MCF 10A (cell line): Measurements from ENCODE around the gene DTHD1. TPM values are rescaled to one million over a fixed set of nuclear protein-coding genes. Genes with fewer than 3 reads are reported as not detected.

ENCODE experiments used
- BruUV-seq: library from RNA; stranded (reverse); fragments of 400-500 nt; replicated peaks from 2 replicates; lab custom pipeline; 2021; lab: Mats Ljungman, UMichigan
- CTCF ChIA-PET: fragments of 300-600 bp; sonication (Branson Sonifier 250); formaldehyde crosslinking; extraction: SDS; loops from one replicate; lab custom pipeline; 2021; ENCODE audit warnings: antibody characterized with exemption, inconsistent platforms; lab: Yijun Ruan, JAX
- POLR2A ChIA-PET: fragments of 300-600, 350-650 bp; sonication (Branson Sonifier 250); formaldehyde crosslinking; extraction: SDS; loops from one replicate; lab custom pipeline; 2020; ENCODE audit warnings: antibody characterized with exemption, inconsistent platforms; lab: Yijun Ruan, JAX
- DNase-seq: peaks from one replicate; pipeline ENCODE4 v3.0.0-alpha.2; 2018; ENCODE audit not compliant: unreplicated experiment
- H3K27ac Mint-ChIP-seq: one replicate; pipeline ENCODE4 v1.8.0; 2022; ENCODE audit warnings: mild to moderate bottlenecking, low read depth, mixed read lengths; ENCODE audit not compliant: unreplicated experiment
- H3K27me3 Mint-ChIP-seq: one replicate; pipeline ENCODE4 v1.8.0; 2022; ENCODE audit warnings: mixed read lengths; ENCODE audit not compliant: insufficient read depth, unreplicated experiment
- H3K36me3 Mint-ChIP-seq: one replicate; pipeline ENCODE4 v1.8.0; 2022; ENCODE audit warnings: mild to moderate bottlenecking, moderate library complexity, mixed read lengths; ENCODE audit not compliant: insufficient read depth, unreplicated experiment
- H3K4me1 Mint-ChIP-seq: one replicate; pipeline ENCODE4 v1.8.0; 2022; ENCODE audit warnings: mixed read lengths; ENCODE audit not compliant: insufficient read depth, unreplicated experiment
- H3K4me3 Mint-ChIP-seq: one replicate; pipeline ENCODE4 v1.8.0; 2022; ENCODE audit warnings: mild to moderate bottlenecking, moderate library complexity, mixed read lengths; ENCODE audit not compliant: unreplicated experiment
- H3K9me3 Mint-ChIP-seq: one replicate; pipeline ENCODE4 v1.8.0; 2022; ENCODE audit warnings: mixed read lengths; ENCODE audit not compliant: unreplicated experiment
- intact Hi-C: fragments of 100-400 bp; cut with micrococcal nuclease; formaldehyde crosslinking; loops from 2 replicates; pipeline ENCODE4 v1.14.1; 2022
- total RNA-seq: library from RNA; stranded (reverse); gene quantifications from 2 replicates; pipeline ENCODE4 v1.2.3, GENCODE V29; 2022
- TF ChIP-seq, protein P1 (sequence below): fragments of 200-600 bp; IDR thresholded peaks from one replicate; pipeline ENCODE4 v1.8.0; 2022; ENCODE audit warnings: antibody characterized with exemption, mild to moderate bottlenecking; ENCODE audit not compliant: unreplicated experiment

DTHD1 gene
- total RNA-seq, 1 experiment from 2014 or later: not detected

DNA sequence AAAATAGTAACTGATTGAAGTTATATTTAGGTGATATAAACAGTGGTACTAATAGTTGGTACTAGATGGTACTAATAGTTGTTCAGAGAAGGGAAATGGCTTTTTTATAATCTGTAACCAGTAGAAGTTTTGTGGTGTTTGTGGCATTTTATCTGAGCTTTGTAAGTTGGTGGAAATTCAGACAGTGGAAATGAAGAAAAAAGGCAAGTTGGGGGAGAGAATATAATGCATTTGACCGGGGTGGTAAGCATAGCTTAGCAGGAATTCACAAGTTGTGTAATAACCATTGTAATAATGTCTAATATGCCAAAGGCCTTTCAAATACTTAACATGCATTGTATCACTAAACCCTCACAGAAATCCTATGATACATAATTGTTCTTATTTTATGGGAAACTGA is 36.3 kb downstream of the DTHD1 start:
- H3K4me3 Mint-ChIP-seq: no peak overlapping the region
- DNase-seq: no peak
- BruUV-seq: no TSS peak
- H3K27me3 Mint-ChIP-seq: no peaks in the 10 kb centered on the region
- no peak overlapping the region for H3K27ac Mint-ChIP-seq
- H3K9me3 Mint-ChIP-seq: no peaks in the 10 kb centered on the region
- H3K36me3 Mint-ChIP-seq: peaks cover 5% of the 10 kb centered on the region
- POLR2A ChIA-PET: interaction anchor here (0.6 kb wide), 1 partner anchor 1507 kb away, joined by 3 read pairs; no protein-coding TSS in a partner anchor
- TF ChIP-seq, protein P1, sequence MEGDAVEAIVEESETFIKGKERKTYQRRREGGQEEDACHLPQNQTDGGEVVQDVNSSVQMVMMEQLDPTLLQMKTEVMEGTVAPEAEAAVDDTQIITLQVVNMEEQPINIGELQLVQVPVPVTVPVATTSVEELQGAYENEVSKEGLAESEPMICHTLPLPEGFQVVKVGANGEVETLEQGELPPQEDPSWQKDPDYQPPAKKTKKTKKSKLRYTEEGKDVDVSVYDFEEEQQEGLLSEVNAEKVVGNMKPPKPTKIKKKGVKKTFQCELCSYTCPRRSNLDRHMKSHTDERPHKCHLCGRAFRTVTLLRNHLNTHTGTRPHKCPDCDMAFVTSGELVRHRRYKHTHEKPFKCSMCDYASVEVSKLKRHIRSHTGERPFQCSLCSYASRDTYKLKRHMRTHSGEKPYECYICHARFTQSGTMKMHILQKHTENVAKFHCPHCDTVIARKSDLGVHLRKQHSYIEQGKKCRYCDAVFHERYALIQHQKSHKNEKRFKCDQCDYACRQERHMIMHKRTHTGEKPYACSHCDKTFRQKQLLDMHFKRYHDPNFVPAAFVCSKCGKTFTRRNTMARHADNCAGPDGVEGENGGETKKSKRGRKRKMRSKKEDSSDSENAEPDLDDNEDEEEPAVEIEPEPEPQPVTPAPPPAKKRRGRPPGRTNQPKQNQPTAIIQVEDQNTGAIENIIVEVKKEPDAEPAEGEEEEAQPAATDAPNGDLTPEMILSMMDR: no peak
- CTCF ChIA-PET: interaction anchor here (0.5 to 0.9 kb wide), 3 partner anchors 73 to 1367 kb away, joined by 3 to 6 read pairs (median 3); partner anchors contain the start of gene ARAP2
- H3K4me1 Mint-ChIP-seq: no peaks in the 10 kb centered on the region
- intact Hi-C loops: no loop called here

DNA sequence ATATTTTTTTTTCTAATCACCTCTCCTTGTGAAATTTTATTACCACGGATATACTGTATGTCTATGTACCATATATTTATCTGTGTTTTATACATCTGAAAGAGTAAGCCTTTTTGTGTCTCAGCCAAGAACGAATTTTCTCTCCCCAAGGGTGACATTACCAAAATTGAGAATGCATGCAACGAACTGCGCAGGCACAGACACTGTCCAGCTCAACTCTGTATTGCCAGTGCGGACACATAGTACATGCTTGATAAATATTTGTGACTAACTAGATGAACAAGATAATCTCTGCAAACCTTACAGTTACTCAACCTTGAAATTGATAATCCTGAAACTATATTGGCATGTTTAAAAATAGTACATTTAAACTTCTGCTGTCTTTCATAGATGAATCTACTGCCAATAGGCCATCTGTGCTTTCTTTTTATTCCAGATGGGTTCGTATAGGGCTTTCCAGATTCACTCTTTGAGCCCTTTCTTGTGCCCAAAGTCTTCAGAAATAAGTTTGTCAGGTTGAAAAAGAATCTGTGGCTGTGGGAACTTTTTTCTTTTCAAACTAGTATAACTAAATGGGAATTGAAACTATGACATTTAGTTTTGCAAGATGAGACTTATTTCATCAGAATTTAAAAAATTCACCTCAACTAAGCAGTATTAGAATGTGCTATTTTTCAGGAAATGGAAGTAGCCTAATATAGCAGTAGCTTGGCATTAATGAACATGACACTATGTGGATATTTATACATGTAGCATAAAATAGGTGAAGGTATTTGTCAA is 38.9 kb downstream of the DTHD1 start:
- ChIA-PET POLR2A (no interaction called here), CTCF (interaction anchor here (0.7 kb wide), 1 partner anchor 353 kb away, joined by 3 read pairs; no protein-coding TSS in a partner anchor)
- Mint-ChIP-seq H3K4me3 (no peak overlapping the region), H3K27ac (no peak overlapping the region), H3K27me3 (no peaks in the 10 kb centered on the region), H3K36me3 (peaks cover 5% of the 10 kb centered on the region), H3K4me1 (peaks cover 2% of the 10 kb centered on the region), H3K9me3 (no peaks in the 10 kb centered on the region)
- DNase-seq: no peak
- no TSS peak for BruUV-seq
- TF ChIP-seq, protein P1: no peak
- intact Hi-C loops: no loop called here

DNA sequence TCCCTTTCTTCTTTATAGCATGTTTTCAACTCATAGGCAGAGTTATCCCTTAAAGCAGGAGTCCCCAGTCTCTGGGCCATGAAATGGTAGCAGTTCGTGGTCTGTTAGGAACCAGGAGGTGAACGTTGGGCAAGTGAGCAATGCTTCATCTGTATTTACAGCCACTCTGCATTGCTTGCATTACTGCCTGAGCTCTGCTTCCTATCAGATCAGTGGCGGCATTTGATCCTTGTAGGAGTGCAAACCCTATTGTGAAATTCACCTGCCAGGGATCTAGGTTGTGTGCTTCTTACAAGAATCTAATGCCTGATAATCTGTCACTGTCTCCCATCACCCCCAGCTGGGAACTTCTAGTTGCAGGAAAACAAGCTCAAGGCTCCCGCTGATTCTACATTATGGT is 39.8 kb downstream of the DTHD1 start:
- H3K27me3 Mint-ChIP-seq: no peaks in the 10 kb centered on the region
- H3K9me3 Mint-ChIP-seq: no peaks in the 10 kb centered on the region
- TF ChIP-seq, protein P1: no peak
- no peak overlapping the region for H3K27ac Mint-ChIP-seq
- intact Hi-C loops: no loop called here
- H3K4me3 Mint-ChIP-seq: no peak overlapping the region
- POLR2A ChIA-PET: no interaction called here
- CTCF ChIA-PET: no interaction called here
- peaks cover 5% of the 10 kb centered on the region for H3K36me3 Mint-ChIP-seq
- H3K4me1 Mint-ChIP-seq: peaks cover 7% of the 10 kb centered on the region
- no peak for DNase-seq
- BruUV-seq: no TSS peak

DNA sequence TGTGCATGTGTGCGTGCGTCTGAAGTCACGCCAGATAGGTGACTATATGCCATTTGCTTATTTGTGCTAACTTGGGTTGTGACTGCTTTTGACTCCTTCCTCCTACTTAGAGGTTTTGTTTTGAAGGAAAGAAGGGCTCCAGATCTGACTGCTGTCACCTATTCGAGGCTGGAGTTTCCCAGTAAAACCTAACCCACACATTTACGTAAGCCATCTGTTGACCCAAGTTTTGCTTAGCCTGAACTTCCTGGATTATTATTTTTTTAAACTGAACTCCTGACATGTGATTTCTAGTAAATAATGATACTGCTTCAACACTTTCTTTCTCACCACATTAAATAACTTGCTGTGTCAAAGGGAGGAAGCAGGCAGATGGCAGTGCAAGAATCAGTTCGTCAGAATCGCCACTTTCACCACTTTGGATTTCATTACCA is 41.5 kb downstream of the DTHD1 start:
- no peak for DNase-seq
- intact Hi-C loops: no loop called here
- ChIA-PET POLR2A (no interaction called here), CTCF (no interaction called here)
- Mint-ChIP-seq H3K4me3 (no peak overlapping the region), H3K27ac (no peak overlapping the region), H3K27me3 (no peaks in the 10 kb centered on the region), H3K36me3 (no peaks in the 10 kb centered on the region), H3K4me1 (peaks cover 7% of the 10 kb centered on the region), H3K9me3 (no peaks in the 10 kb centered on the region)
- TF ChIP-seq, protein P1: no peak
- no TSS peak for BruUV-seq
